ENCODE results near the gene CHORDC1. TPM values are rescaled to one million over a fixed set of nuclear protein-coding genes. Genes with fewer than 3 reads are reported as not detected.
"Not testable (repeated sequence)": the region's sequence is repeated elsewhere in the genome, so short reads cannot be mapped to it uniquely, and the experiment has no call there.

Gene CHORDC1
- total RNA-seq: 42.7 TPM
- long read RNA-seq, transcript CHORDC1-201 (11 exons, 2,654 nt): major isoform, 19 of 20 reads
- long read RNA-seq, partial matches to known transcripts: 0 of 20 reads
- long read RNA-seq, other reads (novel, unspliced or antisense): 0 of 20 reads

DNA sequence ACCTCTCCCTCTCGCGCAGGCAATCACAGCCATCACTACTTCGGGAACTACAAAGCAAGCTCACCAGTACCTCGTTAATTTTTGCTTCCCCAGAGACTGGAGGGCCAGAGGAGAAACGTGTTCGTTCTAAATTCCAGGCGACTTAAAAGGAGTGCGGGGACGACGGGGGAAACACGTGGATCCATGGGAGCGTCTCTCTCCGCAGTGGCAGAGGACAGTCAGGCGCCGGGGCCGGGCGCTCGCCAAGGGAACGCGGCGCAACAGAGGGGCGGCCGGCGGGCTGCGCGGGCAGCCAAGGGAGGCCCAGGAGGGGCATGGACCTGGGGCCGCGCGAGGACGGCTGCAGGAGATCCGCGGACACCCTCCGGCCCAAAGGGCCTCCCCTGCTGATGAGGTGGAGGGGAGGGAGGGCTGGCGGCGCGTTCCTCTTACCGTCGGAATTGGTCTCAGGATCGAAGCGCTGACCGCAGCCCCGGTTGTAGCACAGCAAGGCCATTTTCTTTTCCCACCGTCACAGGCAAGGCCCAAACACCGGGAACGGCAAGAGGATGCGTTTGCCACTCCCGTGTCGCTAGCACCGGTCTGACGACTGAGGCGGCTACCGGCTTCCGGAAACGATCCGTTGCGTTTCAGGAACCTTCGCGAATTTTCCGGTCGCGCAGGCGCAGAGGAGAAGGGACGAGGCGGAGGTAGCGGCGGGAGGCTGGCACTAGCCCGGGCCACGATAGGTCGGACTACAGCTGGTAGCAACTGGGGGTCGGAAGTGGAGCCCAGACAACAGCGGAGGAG, at the start of gene CHORDC1:
CHORDC1 (minus strand) TSS at position 591 of the 789 bp plus-strand sequence; CDS start at position 496, 95 bp downstream.
- intact Hi-C loops (cut with DNase I): no loop called here
- peak; percentile 97 for ATAC-seq
- DNase-seq (ENCODE audit: missing footprints): peak; percentile 94

DNA sequence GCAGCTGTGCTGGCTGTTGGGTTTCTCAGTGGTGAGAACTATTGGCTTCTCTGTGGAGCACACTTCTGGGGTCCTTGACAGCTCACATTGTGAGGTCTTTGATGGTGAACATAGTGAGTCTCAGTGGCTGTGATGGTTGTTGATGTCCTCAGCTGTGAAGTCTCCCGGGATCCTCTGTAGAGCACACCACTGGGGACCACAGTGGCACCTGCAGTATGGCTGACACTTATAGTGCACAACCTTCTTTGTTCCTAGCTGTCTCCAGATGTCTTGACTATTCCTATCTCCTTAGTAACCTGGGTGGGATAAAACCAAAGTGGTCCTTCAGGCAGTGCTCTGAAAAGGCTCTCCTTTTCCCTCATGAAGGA, 34.3 kb upstream of the CHORDC1 start:
- ATAC-seq (no peak), DNase-seq (ENCODE audit: missing footprints) (no peak)
- intact Hi-C loops (cut with DNase I): no loop called here

GRCh38 chr11:90256404-90257157, 33.7 kb upstream of the CHORDC1 start:
- DNase-seq (ENCODE audit: missing footprints) (no peak), ATAC-seq (no peak)
- intact Hi-C loops (cut with DNase I): no loop called here

GRCh38 chr11:90254065-90254464, 31.2 kb upstream of the CHORDC1 start:
- ATAC-seq: no peak
- intact Hi-C loops (cut with DNase I): no loop called here
- DNase-seq (ENCODE audit: missing footprints): no peak

DNA sequence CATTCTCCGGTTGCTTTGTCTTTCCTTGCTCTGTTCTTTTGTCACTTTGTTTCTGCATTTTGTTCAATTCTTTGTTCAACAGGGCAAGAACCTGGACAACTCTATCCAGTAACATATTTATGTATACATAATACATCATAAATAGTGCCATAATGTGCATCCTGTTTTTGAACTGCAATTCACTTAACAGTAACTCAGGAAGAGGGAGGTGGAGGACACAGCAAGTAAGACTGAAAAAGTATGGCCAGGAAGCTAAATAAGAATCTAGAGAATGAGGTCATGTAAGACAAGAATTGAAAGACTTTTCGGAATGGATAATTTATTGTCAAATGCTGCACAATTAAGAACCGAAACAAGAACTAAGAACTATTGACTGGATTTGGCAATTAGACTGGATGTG, 29.2 kb upstream of the CHORDC1 start:
- no peak for ATAC-seq
- DNase-seq (ENCODE audit: missing footprints): no peak
- intact Hi-C loops (cut with DNase I): no loop called here

- DNase-seq (ENCODE audit: missing footprints) (no peak), ATAC-seq (no peak)
- intact Hi-C loops (cut with DNase I): no loop called here
These were observed 28.8 kb upstream of the CHORDC1 start for GRCh38 chr11:90251599-90251998.

GRCh38 chr11:90250970-90251369, 28.1 kb upstream of the CHORDC1 start:
- ATAC-seq: no peak
- no peak for DNase-seq (ENCODE audit: missing footprints)
- intact Hi-C loops (cut with DNase I): no loop called here

DNA sequence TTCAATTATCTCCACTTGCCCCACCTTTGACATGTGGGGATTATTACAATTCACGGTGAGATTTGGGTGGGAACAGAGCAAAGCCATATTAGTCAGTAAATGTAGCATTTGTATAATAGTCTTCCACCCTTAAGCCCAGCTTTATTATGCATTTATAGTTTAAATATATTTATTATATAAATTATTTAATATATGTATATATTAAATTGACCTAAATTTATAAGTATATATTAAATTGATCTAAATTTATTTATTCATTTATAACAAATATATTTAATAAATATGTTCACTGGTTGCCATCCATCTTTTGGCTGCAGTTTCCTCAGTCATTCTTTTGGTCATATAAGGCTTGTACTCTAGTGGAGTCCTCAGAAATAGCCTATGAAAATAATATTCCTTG, 23.6 kb upstream of the CHORDC1 start:
- no peak for ATAC-seq
- DNase-seq (ENCODE audit: missing footprints): no peak
- intact Hi-C loops (cut with DNase I): no loop called here

DNA sequence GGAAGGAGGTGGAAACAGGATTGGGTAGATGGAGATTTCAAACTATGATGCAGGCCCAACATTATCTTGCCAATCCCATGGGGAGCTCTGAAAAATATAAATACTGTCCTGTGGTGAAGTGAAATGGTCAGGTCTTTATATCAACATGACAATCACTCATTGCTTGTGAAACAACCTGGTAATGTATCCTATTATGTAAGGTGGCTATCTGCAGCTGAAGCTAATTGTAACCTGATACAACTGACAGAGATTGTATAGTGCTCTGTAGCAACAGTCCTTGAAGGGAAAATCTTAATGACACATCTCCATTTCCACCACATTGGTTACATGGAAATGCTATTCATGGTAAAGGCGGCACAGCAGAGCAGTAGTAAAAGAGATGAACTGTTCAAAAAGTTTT, 20.7 kb upstream of the CHORDC1 start:
- no peak for DNase-seq (ENCODE audit: missing footprints)
- intact Hi-C loops (cut with DNase I): no loop called here
- ATAC-seq: no peak

DNA sequence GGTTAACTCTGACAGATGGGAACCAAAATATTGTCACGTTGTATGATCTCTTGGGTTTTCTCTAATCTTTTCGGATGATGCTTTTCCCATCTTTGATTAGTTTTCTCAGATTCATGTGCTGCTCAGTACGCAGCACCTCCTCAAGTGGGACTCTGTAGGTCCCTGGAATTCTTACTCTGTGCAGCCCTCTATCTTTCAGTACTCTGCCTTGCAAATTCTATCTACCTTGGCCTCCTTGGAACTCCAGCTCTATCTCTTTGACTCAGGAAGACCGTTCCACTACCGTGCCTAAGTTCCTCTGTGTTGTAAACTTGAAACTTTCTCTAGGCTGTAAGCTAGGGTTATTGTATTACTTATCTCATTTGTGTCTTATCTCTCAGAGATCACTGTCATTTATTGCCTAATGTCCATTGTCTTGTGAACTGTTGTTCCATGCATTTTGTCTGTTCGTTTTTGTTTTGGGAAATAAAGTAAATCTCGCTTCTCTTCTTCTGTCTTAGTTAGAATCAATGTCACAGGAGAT, 20.1 kb upstream of the CHORDC1 start:
- ATAC-seq (no peak), DNase-seq (ENCODE audit: missing footprints) (no peak)
- intact Hi-C loops (cut with DNase I): no loop called here

DNA sequence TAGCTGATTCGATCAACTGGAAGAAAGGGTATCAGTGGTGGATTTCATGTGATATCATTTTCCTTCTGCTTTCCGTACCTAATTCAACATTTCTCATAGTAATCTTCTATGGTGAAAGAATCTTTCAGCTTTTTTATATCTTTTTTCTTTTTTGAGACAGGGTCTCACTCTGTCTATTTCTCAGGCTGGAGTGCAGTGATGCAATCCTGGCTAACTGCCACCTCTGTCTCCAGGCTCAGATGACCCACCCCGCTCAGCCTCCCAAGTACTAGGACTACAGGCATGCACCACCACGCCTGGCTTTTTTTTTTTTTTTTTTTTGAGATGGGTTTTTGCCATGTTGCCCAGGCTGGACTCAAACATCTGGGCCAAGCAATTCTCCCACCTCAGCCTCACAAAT, 18.6 kb upstream of the CHORDC1 start:
- DNase-seq (ENCODE audit: missing footprints) (no peak), ATAC-seq (no peak)
- intact Hi-C loops (cut with DNase I): no loop called here

GRCh38 chr11:90239967-90240636, 17.3 kb upstream of the CHORDC1 start:
- intact Hi-C loops (cut with DNase I); DNase-seq (ENCODE audit: missing footprints); ATAC-seq: not testable (repeated sequence)

DNA sequence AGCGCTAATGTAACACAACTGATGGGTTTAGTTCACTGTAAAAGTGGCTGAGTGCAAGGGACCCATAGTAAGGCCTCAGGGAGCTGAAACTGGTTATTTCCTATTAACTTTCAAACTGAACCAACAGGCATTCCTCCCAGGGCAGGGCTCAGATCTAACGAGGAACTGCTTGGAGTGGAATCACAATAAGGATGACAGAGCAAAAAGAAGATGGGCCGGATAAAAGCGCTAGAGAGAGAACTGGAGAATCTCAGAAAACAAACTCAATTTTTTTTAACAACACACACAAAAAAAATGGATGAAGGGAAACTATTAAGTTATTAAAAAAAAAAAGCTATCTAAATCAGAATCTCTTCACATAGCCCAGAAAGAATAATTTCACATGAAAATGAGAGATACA, 14.2 kb upstream of the CHORDC1 start:
- intact Hi-C loops (cut with DNase I): no loop called here
- DNase-seq (ENCODE audit: missing footprints) (no peak), ATAC-seq (no peak)

- no peak for DNase-seq (ENCODE audit: missing footprints)
- no peak for ATAC-seq
- intact Hi-C loops (cut with DNase I): no loop called here
These were observed 12.7 kb upstream of the CHORDC1 start for GRCh38 chr11:90235526-90235925.

DNA sequence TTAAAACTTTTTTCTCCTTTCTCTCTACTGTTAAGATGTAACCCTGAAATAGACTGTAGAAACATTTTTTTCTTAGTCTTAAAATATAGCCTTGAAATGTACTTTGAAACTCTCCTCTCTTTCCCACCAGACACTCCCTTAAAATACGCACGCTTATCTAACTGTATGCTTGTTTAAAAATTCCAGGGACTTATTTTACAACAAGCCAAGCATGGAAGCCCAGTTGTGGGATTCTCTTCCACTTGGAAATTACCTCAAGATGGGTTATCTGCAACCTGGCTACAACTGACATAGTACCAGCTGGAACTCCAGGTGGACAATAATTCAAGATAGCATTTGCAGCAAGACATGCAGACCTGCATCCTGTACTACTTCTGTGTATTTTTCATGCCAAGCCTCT, 12.1 kb upstream of the CHORDC1 start:
- intact Hi-C loops (cut with DNase I): no loop called here
- DNase-seq (ENCODE audit: missing footprints) (no peak), ATAC-seq (no peak)

GRCh38 chr11:90229791-90230190, 6.9 kb upstream of the CHORDC1 start:
- no peak for DNase-seq (ENCODE audit: missing footprints)
- intact Hi-C loops (cut with DNase I): no loop called here
- no peak for ATAC-seq

- intact Hi-C loops (cut with DNase I): no loop called here
- DNase-seq (ENCODE audit: missing footprints) (no peak), ATAC-seq (no peak)
These were observed 5.2 kb upstream of the CHORDC1 start for GRCh38 chr11:90228056-90228455.

- intact Hi-C loops (cut with DNase I): no loop called here
- ATAC-seq (peak; percentile 69), DNase-seq (ENCODE audit: missing footprints) (no peak)
These were observed 368 bp upstream of the CHORDC1 start for GRCh38 chr11:90223248-90223585.

DNA sequence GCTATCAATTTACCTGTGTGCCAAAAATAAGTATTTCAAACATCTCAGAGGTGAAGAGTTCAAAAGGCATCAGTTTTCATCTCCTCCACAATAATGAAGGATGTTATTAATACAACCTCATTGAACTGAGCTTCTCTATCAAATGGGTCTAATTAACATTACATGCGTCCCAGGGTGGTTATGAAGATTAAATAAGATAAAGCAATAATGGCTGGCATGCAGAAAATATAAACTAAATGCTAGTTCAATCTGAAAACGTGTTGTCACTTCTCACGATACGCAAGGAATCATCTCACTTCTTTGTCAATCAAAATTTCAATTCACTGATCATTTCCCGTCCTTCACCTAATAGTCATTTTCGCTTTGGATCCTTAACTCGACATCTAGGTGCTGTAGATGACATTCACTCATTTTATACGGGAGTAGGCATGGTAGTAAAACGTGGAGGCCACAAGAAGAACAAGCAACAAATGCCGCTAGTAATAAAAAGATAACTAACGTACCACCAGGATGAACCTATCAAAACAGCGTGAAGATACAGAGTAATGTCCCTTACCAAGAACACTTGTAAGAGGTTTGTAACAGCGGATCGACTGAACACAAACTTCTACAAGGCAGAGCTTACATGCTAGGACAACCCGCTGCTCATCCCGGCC, 918 bp downstream of the CHORDC1 start:
- ATAC-seq: peak; percentile 4
- DNase-seq (ENCODE audit: missing footprints): no peak

More for the DNA sequence above, 918 bp downstream of the CHORDC1 start:
- intact Hi-C loops (cut with DNase I): no loop called here
